NCI-H526 (cell line): Measurements from ENCODE around the gene RRAS2.
A peak's percentile ranks its signal among the peaks of the same experiment; 100 is the strongest.
"Not testable (repeated sequence)": the region's sequence is repeated elsewhere in the genome, so short reads cannot be mapped to it uniquely, and the experiment has no call there.

Source experiments
- DNase-seq, 2 experiments: peaks; one replicate each; lab custom pipeline; 2025; lab: John Stamatoyannopoulos, UW

Gene RRAS2

GRCh38 chr11:14358729-14359439 is at the start of gene RRAS2:
TSS of gene RRAS2 (minus strand) at chr11:14359183. CDS start at chr11:14358870, 313 bp downstream.
- peak; percentile 38 to 91 for DNase-seq

GRCh38 chr11:14408612-14409011 is 49.6 kb upstream of the RRAS2 start:
- no peak for DNase-seq

- DNase-seq = not testable (repeated sequence)
Observed at GRCh38 chr11:14406116-14406515, 47.1 kb upstream of the RRAS2 start.

GRCh38 chr11:14403528-14403927 is 44.5 kb upstream of the RRAS2 start:
- DNase-seq = not testable (repeated sequence)

GRCh38 chr11:14399087-14399486 is 40.1 kb upstream of the RRAS2 start:
- DNase-seq = no peak

- DNase-seq = no peak
Observed at GRCh38 chr11:14396273-14396672, 37.3 kb upstream of the RRAS2 start.

GRCh38 chr11:14393889-14394288 is 34.9 kb upstream of the RRAS2 start:
- DNase-seq = no peak

- no peak for DNase-seq
Observed at GRCh38 chr11:14393129-14393528, 34.1 kb upstream of the RRAS2 start.

GRCh38 chr11:14390669-14391068 is 31.7 kb upstream of the RRAS2 start:
- no peak for DNase-seq

GRCh38 chr11:14388352-14388751 is 29.4 kb upstream of the RRAS2 start:
- no peak for DNase-seq

- DNase-seq = peak in 1 of 2 experiments; percentile 11
Observed at GRCh38 chr11:14386895-14387480, 28.0 kb upstream of the RRAS2 start.

GRCh38 chr11:14386081-14386480 is 27.1 kb upstream of the RRAS2 start:
- DNase-seq = no peak

GRCh38 chr11:14384338-14384737 is 25.4 kb upstream of the RRAS2 start:
- no peak for DNase-seq

- DNase-seq = no peak
Observed at GRCh38 chr11:14381968-14382367, 23.0 kb upstream of the RRAS2 start.

GRCh38 chr11:14380947-14381561 is 22.1 kb upstream of the RRAS2 start:
- peak; percentile 68 to 89 for DNase-seq

GRCh38 chr11:14380125-14380936 is 21.3 kb upstream of the RRAS2 start:
- DNase-seq = no peak

- DNase-seq = no peak
Observed at GRCh38 chr11:14378171-14378570, 19.2 kb upstream of the RRAS2 start.

- no peak for DNase-seq
Observed at GRCh38 chr11:14376920-14377319, 17.9 kb upstream of the RRAS2 start.

- peak in 1 of 2 experiments; percentile 10 for DNase-seq
Observed at GRCh38 chr11:14374922-14375830, 16.2 kb upstream of the RRAS2 start.

GRCh38 chr11:14373941-14374646 is 15.1 kb upstream of the RRAS2 start:
- no peak for DNase-seq

GRCh38 chr11:14372011-14372410 is 13.0 kb upstream of the RRAS2 start:
- no peak for DNase-seq
